HEK293T (cell line): ENCODE data around the gene ZFP28.

Source experiments
- NFRKB ChIP-seq: fragments of 450-650 bp; IDR thresholded peaks from 2 replicates; pipeline ENCODE4 v1.6.1; 2016; ENCODE audit warnings: mild to moderate bottlenecking, moderate library complexity
- TARDBP ChIP-seq: fragments of 450-650 bp; IDR thresholded peaks from 2 replicates; pipeline ENCODE4 v1.6.1; 2016

DNA sequence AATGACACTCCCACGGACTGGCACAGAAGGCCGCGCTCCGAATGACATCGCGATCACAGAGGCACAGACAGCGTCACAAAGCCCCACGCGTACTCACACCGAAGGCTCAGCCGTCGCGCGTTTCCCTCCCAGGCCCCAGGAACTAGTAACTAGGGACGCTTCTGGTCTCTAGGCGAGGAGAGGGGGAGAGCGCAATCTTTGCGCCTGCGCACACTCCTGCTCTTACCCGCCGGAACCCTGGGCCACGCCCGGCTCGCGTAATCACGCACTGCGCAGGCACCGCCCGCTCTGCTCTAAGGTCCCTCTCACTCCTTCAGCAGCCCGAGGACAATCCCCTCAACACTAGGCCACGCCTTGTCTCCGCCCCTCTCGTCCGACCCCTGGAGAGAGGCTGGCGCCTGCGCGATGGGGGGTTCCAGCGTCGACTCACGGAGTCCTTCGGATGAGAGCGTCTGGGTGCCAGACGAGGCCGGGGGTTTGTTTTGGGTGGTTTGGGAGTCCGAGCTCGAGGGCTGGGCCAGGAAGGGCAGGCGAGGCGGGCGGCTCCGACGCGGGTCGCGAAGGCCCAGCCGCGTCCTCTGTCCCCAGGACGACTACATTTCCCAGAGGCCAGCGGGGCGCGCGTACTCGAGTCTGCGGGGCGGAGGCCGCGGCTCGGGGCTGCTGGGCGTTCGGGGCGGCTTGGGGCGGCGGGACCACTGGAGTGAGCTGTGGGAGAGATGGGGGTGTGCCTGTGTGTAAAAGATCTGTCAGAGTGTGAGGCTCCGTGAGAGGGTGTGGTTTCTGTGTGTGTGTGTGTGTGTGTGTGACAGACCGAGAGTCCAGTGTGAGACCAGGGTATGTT, 31.1 kb upstream of the ZFP28 start, which contains the start of gene ZNF471:
- TF ChIP-seq NFRKB (no peak), TARDBP (no peak)
